GM08714 (cell line): Measurements from ENCODE around the gene PROSER1.

Experiments used
- H3K4me3 ChIP-seq: fragments of 200-500 bp; sonication (Bioruptor generic); 2 replicates; pipeline ENCODE4 v1.5.1; 2014; ENCODE audit warnings: mild to moderate bottlenecking, low read length, inconsistent platforms
- ZNF274 ChIP-seq: IDR thresholded peaks from 2 replicates; pipeline ENCODE4 v1.6.1; 2012; ENCODE audit warnings: mild to moderate bottlenecking, low read depth, low read length

The PROSER1 gene

GRCh38 chr13:38998739-38999138 is 39.1 kb downstream of the PROSER1 start:
- TF ChIP-seq ZNF274, result no peak
- no peak overlapping the region for H3K4me3 ChIP-seq

- no peak overlapping the region for H3K4me3 ChIP-seq
Observed at GRCh38 chr13:38993381-38993780, 44.5 kb downstream of the PROSER1 start.

GRCh38 chr13:38990693-38991092 is 47.2 kb downstream of the PROSER1 start, which contains the start of gene STOML3:
TSS of gene STOML3 (minus strand) at chr13:38990831. CDS start at chr13:38990721, 110 bp downstream.
- TF ChIP-seq ZNF274, result no peak
- H3K4me3 ChIP-seq, result no peak within 1 kb of the TSS

More at GRCh38 chr13:38993381-38993780, 44.5 kb downstream of the PROSER1 start:
- TF ChIP-seq ZNF274, result no peak

GRCh38 chr13:38981096-38981495 is 56.8 kb downstream of the PROSER1 start:
- no peak overlapping the region for H3K4me3 ChIP-seq
- TF ChIP-seq ZNF274, result no peak

GRCh38 chr13:38980750-38981078 is 57.2 kb downstream of the PROSER1 start:
- H3K4me3 ChIP-seq, result no peak overlapping the region
- no peak for TF ChIP-seq ZNF274

GRCh38 chr13:38979891-38980749 is 57.8 kb downstream of the PROSER1 start:
- no peak for TF ChIP-seq ZNF274
- no peak overlapping the region for H3K4me3 ChIP-seq

GRCh38 chr13:38970380-38971051 is 67.4 kb downstream of the PROSER1 start:
- no peak overlapping the region for H3K4me3 ChIP-seq
- no peak for TF ChIP-seq ZNF274

- no peak for TF ChIP-seq ZNF274
- H3K4me3 ChIP-seq, result no peak overlapping the region
Observed at GRCh38 chr13:38969187-38969586, 68.7 kb downstream of the PROSER1 start.

- no peak for TF ChIP-seq ZNF274
Observed at GRCh38 chr13:38967446-38967845, 70.4 kb downstream of the PROSER1 start.

GRCh38 chr13:38965281-38965680 is 72.6 kb downstream of the PROSER1 start:
- H3K4me3 ChIP-seq, result no peak overlapping the region
- no peak for TF ChIP-seq ZNF274

More at GRCh38 chr13:38967446-38967845, 70.4 kb downstream of the PROSER1 start:
- no peak overlapping the region for H3K4me3 ChIP-seq

GRCh38 chr13:38960175-38960574 is 77.7 kb downstream of the PROSER1 start:
- TF ChIP-seq ZNF274, result no peak

More at GRCh38 chr13:38960175-38960574, 77.7 kb downstream of the PROSER1 start:
- no peak overlapping the region for H3K4me3 ChIP-seq
